HFFc6 (cell line): Measurements from ENCODE around the gene DYNC1I2. TPM values are rescaled to one million over a fixed set of nuclear protein-coding genes. Genes with fewer than 3 reads are reported as not detected.

Source experiments
- DNase-seq: peaks from one replicate; pipeline ENCODE4 v3.0.0-alpha.2; 2018
- H3K27ac Mint-ChIP-seq: 2 replicates; pipeline ENCODE4 v1.8.0; 2020; ENCODE audit warnings: mild to moderate bottlenecking, mixed read lengths
- H3K27me3 Mint-ChIP-seq: 2 replicates; pipeline ENCODE4 v1.8.0; 2021; ENCODE audit warnings: mild to moderate bottlenecking, moderate library complexity, mixed read lengths; ENCODE audit not compliant: insufficient read depth
- H3K36me3 Mint-ChIP-seq: 2 replicates; pipeline ENCODE4 v1.8.0; 2021; ENCODE audit warnings: low read depth, mixed read lengths
- H3K4me1 Mint-ChIP-seq: 2 replicates; pipeline ENCODE4 v1.8.0; 2020; ENCODE audit warnings: low read depth, mixed read lengths
- H3K4me3 Mint-ChIP-seq: 2 replicates; pipeline ENCODE4 v1.8.0; 2020; ENCODE audit warnings: mild to moderate bottlenecking, moderate library complexity, mixed read lengths
- H3K9me3 Mint-ChIP-seq: 2 replicates; pipeline ENCODE4 v1.8.0; 2020; ENCODE audit warnings: mild to moderate bottlenecking, mixed read lengths
- CTCF ChIP-seq: fragments of 200-600 bp; sonication (generic); IDR thresholded peaks from 2 replicates; pipeline ENCODE4 v1.5.0; 2021; ENCODE audit warnings: antibody characterized with exemption, mild to moderate bottlenecking
- total RNA-seq, 6 experiments: library from RNA; stranded (reverse); fragmentation: NEBNext Ultra II Directional; extraction: Animal tissue kit (Norgen Biotek cat#: 25700); gene quantifications; 2 replicates in 1 of 6; 3 replicates in 5 of 6; pipeline ENCODE4 v1.2.3, GENCODE V29; 2021

Gene DYNC1I2
- total RNA-seq, 6 experiments from 2014 or later = 98.1 to 111 (median 105) TPM

- H3K36me3 Mint-ChIP-seq = peaks cover 3% of the 10 kb centered on the region; the same call in 1 of the 2 replicates
- peak overlapping the region; percentile 60 for H3K27ac Mint-ChIP-seq
- H3K9me3 Mint-ChIP-seq = no peaks in the 10 kb centered on the region
- peaks cover 65% of the 10 kb centered on the region for H3K4me1 Mint-ChIP-seq
- H3K4me3 Mint-ChIP-seq = no peak overlapping the region
- DNase-seq = peak; percentile 17
- H3K27me3 Mint-ChIP-seq = no peaks in the 10 kb centered on the region; the same call in 1 of the 2 replicates
- peak; percentile 81 for TF ChIP-seq CTCF
Measured at GRCh38 chr2:171703574-171704347, 16.5 kb downstream of the DYNC1I2 start.

GRCh38 chr2:171706152-171706803 is 19.0 kb downstream of the DYNC1I2 start:
- Mint-ChIP-seq H3K27ac (no peak overlapping the region), H3K27me3 (no peaks in the 10 kb centered on the region; the same call in 1 of the 2 replicates), H3K36me3 (peaks cover 6% of the 10 kb centered on the region; the same call in 1 of the 2 replicates), H3K4me3 (no peak overlapping the region), H3K4me1 (peaks cover 82% of the 10 kb centered on the region), H3K9me3 (no peaks in the 10 kb centered on the region)
- TF ChIP-seq CTCF = peak; percentile 74
- peak; percentile 37 for DNase-seq

DNA sequence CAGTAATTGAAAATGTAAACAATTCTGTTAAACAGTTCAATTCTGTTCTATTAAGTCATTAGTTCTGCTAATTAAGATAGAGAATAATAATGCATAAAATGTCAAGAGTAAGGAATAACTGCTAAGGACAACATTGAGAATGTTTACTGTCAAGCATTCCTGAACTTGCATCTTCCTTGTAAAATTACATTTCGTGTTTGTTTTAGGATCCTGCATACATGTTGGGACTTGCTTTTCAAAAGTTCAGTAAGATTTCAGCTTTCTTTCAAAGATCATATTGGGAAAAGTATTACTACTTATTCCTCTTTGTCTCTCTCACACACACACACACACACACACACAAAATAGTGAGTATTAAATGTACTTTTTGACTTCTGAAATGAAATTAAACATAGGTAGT is 20.5 kb downstream of the DYNC1I2 start:
- H3K4me3 Mint-ChIP-seq = peak overlapping the region; percentile 24; the same call in 1 of the 2 replicates
- no peak for TF ChIP-seq CTCF
- peak overlapping the region; percentile 64 for H3K27ac Mint-ChIP-seq
- no peaks in the 10 kb centered on the region; the same call in 1 of the 2 replicates for H3K27me3 Mint-ChIP-seq
- DNase-seq = no peak
- no peaks in the 10 kb centered on the region for H3K9me3 Mint-ChIP-seq
- H3K36me3 Mint-ChIP-seq = peaks cover 6% of the 10 kb centered on the region; the same call in 1 of the 2 replicates
- peaks cover 82% of the 10 kb centered on the region for H3K4me1 Mint-ChIP-seq

GRCh38 chr2:171709011-171709685 is 21.9 kb downstream of the DYNC1I2 start:
- peaks cover 81% of the 10 kb centered on the region for H3K4me1 Mint-ChIP-seq
- DNase-seq = no peak
- H3K4me3 Mint-ChIP-seq = no peak overlapping the region
- no peak for TF ChIP-seq CTCF
- H3K27ac Mint-ChIP-seq = no peak overlapping the region
- no peaks in the 10 kb centered on the region; the same call in 1 of the 2 replicates for H3K27me3 Mint-ChIP-seq
- H3K36me3 Mint-ChIP-seq = peaks cover 6% of the 10 kb centered on the region; the same call in 1 of the 2 replicates
- no peaks in the 10 kb centered on the region for H3K9me3 Mint-ChIP-seq

- Mint-ChIP-seq H3K27me3 (no peaks in the 10 kb centered on the region; the same call in 1 of the 2 replicates), H3K36me3 (peaks cover 11% of the 10 kb centered on the region), H3K27ac (peak overlapping the region; percentile 83), H3K4me3 (peak overlapping the region; percentile 39), H3K4me1 (peaks cover 72% of the 10 kb centered on the region), H3K9me3 (no peaks in the 10 kb centered on the region)
- peak; percentile 6 for DNase-seq
- TF ChIP-seq CTCF = no peak
Measured at GRCh38 chr2:171711351-171711750, 24.1 kb downstream of the DYNC1I2 start.
